ENCODE data around the gene SNTG2. TPM values are rescaled to one million over a fixed set of nuclear protein-coding genes. Genes with fewer than 3 reads are reported as not detected.

SNTG2 gene
- total and polyA plus RNA-seq, 11 donors, result 0.19 to 3.2 (median 0.93) TPM

- WGBS, 4 donors, result 92 to 95% (median 93%) methylated on average over 18 of the region's 18 CpGs
- H3K27ac ChIP-seq, result no peak overlapping the region
- intact Hi-C loops (cut with DNase I), result no loop called here
- peaks cover 0 to 30% (median 13%) of the 10 kb centered on the region in 12 donors for H3K9me3 ChIP-seq
- no peak for ATAC-seq
- no peak for DNase-seq
- H3K4me1 ChIP-seq, result no peaks in the 10 kb centered on the region
- TF ChIP-seq CTCF (IDR thresholded peaks at IDR 0.05), result no peak
- no peak for TF ChIP-seq POLR2A (IDR thresholded peaks at IDR 0.05)
- H3K27me3 ChIP-seq, result peaks cover 0 to 4% (median 0%) of the 10 kb centered on the region in 9 donors
- no peaks in the 10 kb centered on the region for H3K36me3 ChIP-seq
- H3K4me3 ChIP-seq, result no peak overlapping the region
Measured at GRCh38 chr2:1272835-1273234, 322.2 kb downstream of the SNTG2 start.

GRCh38 chr2:1277634-1278033 lies 327.0 kb downstream of the SNTG2 start:
- Histone ChIP-seq H3K27me3 (peaks cover 0 to 8% (median 0%) of the 10 kb centered on the region in 9 donors), H3K4me3 (no peak overlapping the region), H3K27ac (no peak overlapping the region), H3K9me3 (peaks cover 0 to 30% (median 13%) of the 10 kb centered on the region in 12 donors), H3K4me1 (peaks cover 0 to 7% (median 0%) of the 10 kb centered on the region in 12 donors), H3K36me3 (no peaks in the 10 kb centered on the region)
- WGBS, 4 donors, result 87 to 93% (median 87%) methylated on average over 6 of the region's 6 CpGs
- intact Hi-C loops (cut with DNase I), result no loop called here
- DNase-seq (no peak), ATAC-seq (no peak)
- TF ChIP-seq CTCF (IDR thresholded peaks at IDR 0.05) (no peak), POLR2A (IDR thresholded peaks at IDR 0.05) (no peak)

GRCh38 chr2:1278125-1278524 lies 327.5 kb downstream of the SNTG2 start:
- DNase-seq (no peak), ATAC-seq (no peak)
- Histone ChIP-seq H3K4me1 (peaks cover 0 to 12% (median 1%) of the 10 kb centered on the region in 12 donors), H3K36me3 (no peaks in the 10 kb centered on the region), H3K9me3 (peaks cover 0 to 30% (median 13%) of the 10 kb centered on the region in 12 donors), H3K27ac (no peak overlapping the region), H3K4me3 (no peak overlapping the region), H3K27me3 (peaks cover 0 to 8% (median 0%) of the 10 kb centered on the region in 9 donors)
- TF ChIP-seq CTCF (IDR thresholded peaks at IDR 0.05) (no peak), POLR2A (IDR thresholded peaks at IDR 0.05) (no peak)
- 73 to 84% (median 79%) methylated on average over 4 of the region's 4 CpGs for WGBS, 4 donors
- intact Hi-C loops (cut with DNase I), result no loop called here

- intact Hi-C loops (cut with DNase I), result no loop called here
- no peak for TF ChIP-seq CTCF (IDR thresholded peaks at IDR 0.05)
- TF ChIP-seq POLR2A (IDR thresholded peaks at IDR 0.05), result no peak
- no peak overlapping the region for H3K4me3 ChIP-seq
- 87 to 93% (median 90%) methylated on average over 27 of the region's 27 CpGs for WGBS, 4 donors
- no peak for ATAC-seq
- DNase-seq, result no peak
- H3K9me3 ChIP-seq, result peaks cover 0 to 28% (median 13%) of the 10 kb centered on the region in 12 donors
- H3K27ac ChIP-seq, result no peak overlapping the region
- peaks cover 0 to 12% (median 1%) of the 10 kb centered on the region in 12 donors for H3K4me1 ChIP-seq
- H3K27me3 ChIP-seq, result peaks cover 0 to 8% (median 0%) of the 10 kb centered on the region in 9 donors
- H3K36me3 ChIP-seq, result no peaks in the 10 kb centered on the region
Measured at GRCh38 chr2:1278861-1279260, 328.2 kb downstream of the SNTG2 start.

All from heart left ventricle (tissue), 16 donors.